H9 (cell line): ENCODE results near the gene EFHD2. TPM values are rescaled to one million over a fixed set of nuclear protein-coding genes. Genes with fewer than 3 reads are reported as not detected.

ENCODE experiments used
- DNase-seq: peaks from one replicate; pipeline ENCODE4 v3.0.0-alpha.2; 2017
- H2AFZ ChIP-seq: one replicate; pipeline ENCODE4 v1.6.1; 2013; ENCODE audit warnings: mild to moderate bottlenecking, low read length, control low read depth, moderate library complexity
- H2AK5ac ChIP-seq: 2 replicates; pipeline ENCODE4 v1.6.1; 2013; ENCODE audit warnings: low read length, control low read depth, mixed read lengths; ENCODE audit not compliant: insufficient read length
- H2BK120ac ChIP-seq: one replicate; pipeline ENCODE4 v1.6.1; 2013; ENCODE audit warnings: low read depth, mild to moderate bottlenecking, low read length, control low read depth, inconsistent platforms; ENCODE audit not compliant: poor library complexity, severe bottlenecking
- H2BK12ac ChIP-seq: 2 replicates; pipeline ENCODE4 v1.6.1; 2013; ENCODE audit warnings: low read length, control low read depth, mixed read lengths, low read depth; ENCODE audit not compliant: insufficient read length
- H2BK15ac ChIP-seq: 2 replicates; pipeline ENCODE4 v1.6.1; 2013; ENCODE audit warnings: low read depth, low read length, control low read depth
- H2BK20ac ChIP-seq: one replicate; pipeline ENCODE4 v1.6.1; 2013; ENCODE audit warnings: low read depth, mild to moderate bottlenecking, low read length, control low read depth, inconsistent platforms; ENCODE audit not compliant: poor library complexity, severe bottlenecking
- H2BK5ac ChIP-seq: 2 replicates; pipeline ENCODE4 v1.6.1; 2013; ENCODE audit warnings: low read length, control low read depth, mixed read lengths; ENCODE audit not compliant: insufficient read length
- H3K14ac ChIP-seq: 2 replicates; pipeline ENCODE4 v1.6.1; 2013; ENCODE audit warnings: low read length, control low read depth; ENCODE audit not compliant: insufficient read depth
- H3K18ac ChIP-seq: 2 replicates; pipeline ENCODE4 v1.6.1; 2013; ENCODE audit warnings: low read depth, mild to moderate bottlenecking, mixed read lengths, low read length, control low read depth; ENCODE audit not compliant: insufficient read length
- H3K23ac ChIP-seq: 2 replicates; pipeline ENCODE4 v1.6.1; 2013; ENCODE audit warnings: low read length, control low read depth, mixed read lengths, low read depth; ENCODE audit not compliant: insufficient read length
- H3K23me2 ChIP-seq: 2 replicates; pipeline ENCODE4 v1.6.1; 2013; ENCODE audit warnings: low read depth, mild to moderate bottlenecking, mixed read lengths, low read length, control low read depth; ENCODE audit not compliant: insufficient read length, poor library complexity, severe bottlenecking
- H3K27ac ChIP-seq: 2 replicates; pipeline ENCODE4 v1.5.1; 2013; ENCODE audit warnings: low read length, control low read depth, mixed read lengths, low read depth; ENCODE audit not compliant: insufficient read length
- H3K27me3 ChIP-seq: 2 replicates; pipeline ENCODE4 v1.6.1; 2013; ENCODE audit warnings: low read length, control low read depth, inconsistent platforms; ENCODE audit not compliant: insufficient read depth
- H3K4ac ChIP-seq: 2 replicates; pipeline ENCODE4 v1.6.1; 2013; ENCODE audit warnings: low read depth, mild to moderate bottlenecking, control low read depth, inconsistent platforms, low read length, moderate library complexity
- H3K4me1 ChIP-seq: 2 replicates; pipeline ENCODE4 v1.6.1; 2013; ENCODE audit warnings: low read length, control low read depth, inconsistent platforms; ENCODE audit not compliant: insufficient read depth
- H3K4me2 ChIP-seq: 2 replicates; pipeline ENCODE4 v1.6.1; 2013; ENCODE audit warnings: low read length, control low read depth, mixed read lengths; ENCODE audit not compliant: insufficient read length, insufficient read depth
- H3K56ac ChIP-seq: 2 replicates; pipeline ENCODE4 v1.6.1; 2013; ENCODE audit warnings: low read depth, mild to moderate bottlenecking, mixed read lengths, low read length, control low read depth; ENCODE audit not compliant: insufficient read length
- H3K79me1 ChIP-seq: 2 replicates; pipeline ENCODE4 v1.6.1; 2013; ENCODE audit warnings: low read depth, mild to moderate bottlenecking, moderate library complexity, low read length, control low read depth, inconsistent platforms; ENCODE audit not compliant: insufficient read depth, poor library complexity, severe bottlenecking
- H3K79me2 ChIP-seq: 2 replicates; pipeline ENCODE4 v1.6.1; 2013; ENCODE audit warnings: low read length, control low read depth, inconsistent platforms; ENCODE audit not compliant: insufficient read depth
- H3K9ac ChIP-seq: 2 replicates; pipeline ENCODE4 v1.6.1; 2013; ENCODE audit warnings: low read length, control low read depth, mixed read lengths; ENCODE audit not compliant: insufficient read length; ENCODE audit errors: extremely low read depth
- H3K9me3 ChIP-seq: one replicate; pipeline ENCODE4 v1.6.1; 2013; ENCODE audit warnings: low read depth, low read length, inconsistent platforms; ENCODE audit not compliant: control insufficient read depth
- H3T11ph ChIP-seq: one replicate; pipeline ENCODE4 v1.6.1; 2013; ENCODE audit warnings: mild to moderate bottlenecking, low read length, control low read depth, inconsistent platforms
- H4K20me1 ChIP-seq: one replicate; pipeline ENCODE4 v1.6.1; 2013; ENCODE audit not compliant: control insufficient read depth, insufficient read length, insufficient read depth
- H4K5ac ChIP-seq: 2 replicates; pipeline ENCODE4 v1.6.1; 2013; ENCODE audit warnings: low read depth, mild to moderate bottlenecking, mixed read lengths, low read length, control low read depth; ENCODE audit not compliant: insufficient read length
- H4K8ac ChIP-seq: replicated peaks from 2 replicates; pipeline ENCODE4 v1.6.1; 2013; ENCODE audit warnings: low read length, control low read depth, mixed read lengths, low read depth; ENCODE audit not compliant: insufficient read length
- H4K91ac ChIP-seq: 2 replicates; pipeline ENCODE4 v1.6.1; 2013; ENCODE audit warnings: low read depth, mild to moderate bottlenecking, moderate library complexity, mixed read lengths, low read length, control low read depth; ENCODE audit not compliant: insufficient read length
- H3K27ac Mint-ChIP-seq, 3 experiments: 2 replicates in 2 of 3; 3 replicates in 1 of 3; pipeline ENCODE4 v1.8.0; 2020 to 2021; ENCODE audit warnings: mixed read lengths in 3 of 3, mild to moderate bottlenecking in 1 of 3, moderate library complexity in 1 of 3
- H3K27me3 Mint-ChIP-seq: 2 replicates; pipeline ENCODE4 v1.8.0; 2021; ENCODE audit warnings: low read depth, mild to moderate bottlenecking, moderate library complexity, mixed read lengths
- H3K36me3 Mint-ChIP-seq, 3 experiments: 2 replicates in 2 of 3; 3 replicates in 1 of 3; pipeline ENCODE4 v1.8.0; 2020 to 2021; ENCODE audit warnings: low read depth in 3 of 3, mixed read lengths in 3 of 3; ENCODE audit not compliant: insufficient read depth in 1 of 3
- H3K4me1 Mint-ChIP-seq, 2 experiments: 2 replicates each; pipeline ENCODE4 v1.8.0; 2020; ENCODE audit warnings: mixed read lengths in 2 of 2
- H3K4me3 Mint-ChIP-seq, 2 experiments: 2 replicates in 1 of 2; 3 replicates in 1 of 2; pipeline ENCODE4 v1.8.0; 2020 to 2021; ENCODE audit warnings: mild to moderate bottlenecking in 2 of 2, mixed read lengths in 2 of 2, moderate library complexity in 1 of 2
- H3K9me3 Mint-ChIP-seq, 2 experiments: 2 replicates in 1 of 2; 3 replicates in 1 of 2; pipeline ENCODE4 v1.8.0; 2020; ENCODE audit warnings: mild to moderate bottlenecking in 2 of 2, mixed read lengths in 2 of 2, moderate library complexity in 1 of 2
- CTCF ChIP-seq: fragments of 200-600 bp; sonication (generic); conservative IDR thresholded peaks from 3 replicates; pipeline ENCODE4 v1.8.0; 2021; ENCODE audit warnings: antibody characterized with exemption, mild to moderate bottlenecking
- WGBS: extraction: QIAGEN DNeasy Blood & Tissue Kit; methylation state at CpG from one replicate; pipeline ENCODE4 v1.1.7; 2013; ENCODE audit warnings: missing lambda C conversion rate, low lambda C conversion rate, mixed read lengths; ENCODE audit not compliant: insufficient read length; ENCODE audit errors: extremely low coverage; 5-methylcytosine and 5-hydroxymethylcytosine counted together
- total RNA-seq: library from RNA; stranded (reverse); gene quantifications from 2 replicates; pipeline ENCODE4 v1.2.1, GENCODE V29; 2021

The EFHD2 gene
- total RNA-seq, 1 experiment from 2014 or later: 16.5 TPM

DNA sequence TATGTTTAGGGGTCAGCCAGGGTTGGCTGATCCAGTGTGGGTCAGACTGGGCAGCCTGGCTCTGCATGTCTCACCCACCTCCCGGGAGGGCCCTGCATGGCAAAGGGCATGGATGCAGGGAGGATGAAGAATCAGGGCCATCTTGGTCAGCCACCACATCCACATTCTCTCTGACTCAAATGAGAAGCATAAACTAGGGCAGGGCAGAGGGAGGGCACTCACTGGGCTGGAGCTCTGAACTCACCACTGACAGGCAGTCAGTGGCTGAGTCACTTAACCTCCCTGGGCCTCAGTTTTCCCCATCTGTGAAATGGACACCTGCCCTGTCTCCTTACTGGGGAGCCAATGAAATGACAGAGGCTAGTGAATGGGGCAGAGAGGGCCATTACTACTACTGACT is 42.5 kb downstream of the EFHD2 start:
- Histone ChIP-seq H2BK120ac (no peak overlapping the region), H3K18ac (no peak overlapping the region), H2BK20ac (no peak overlapping the region), H4K5ac (no peak overlapping the region), H2AFZ (no peak overlapping the region), H2BK15ac (no peak overlapping the region), H2BK12ac (no peak overlapping the region), H3K27me3 (no peaks in the 10 kb centered on the region), H4K20me1 (no peaks in the 10 kb centered on the region), H3K9me3 (no peaks in the 10 kb centered on the region), H3K56ac (no peak overlapping the region), H4K91ac (no peak overlapping the region), H2BK5ac (no peak overlapping the region), H3K9ac (no peak overlapping the region), H3K4me2 (no peak overlapping the region), H3K27ac (no peak overlapping the region), H3K14ac (no peak overlapping the region), H4K8ac (no peak overlapping the region), H2AK5ac (no peak overlapping the region), H3T11ph (no peak overlapping the region), H3K79me2 (no peaks in the 10 kb centered on the region), H3K79me1 (no peaks in the 10 kb centered on the region), H3K23ac (no peak overlapping the region), H3K23me2 (no peaks in the 10 kb centered on the region), H3K4me1 (no peaks in the 10 kb centered on the region), H3K4ac (no peak overlapping the region)
- peaks cover 4% of the 10 kb centered on the region for H3K27me3 Mint-ChIP-seq
- no peak for TF ChIP-seq CTCF
- no peak overlapping the region for H3K27ac Mint-ChIP-seq
- no peaks in the 10 kb centered on the region; a peak in 1 of 7 replicates for H3K36me3 Mint-ChIP-seq
- peaks cover 0 to 6% of the 10 kb centered on the region in 2 experiments; a peak in 2 of 5 replicates for H3K9me3 Mint-ChIP-seq
- peaks cover 11 to 15% of the 10 kb centered on the region in 2 experiments for H3K4me1 Mint-ChIP-seq
- DNase-seq: no peak
- WGBS: no CpG with 5 or more reads among the region's 1 CpG
- H3K4me3 Mint-ChIP-seq: no peak overlapping the region
